ENCODE data around the gene YAP1.

YAP1 gene

DNA sequence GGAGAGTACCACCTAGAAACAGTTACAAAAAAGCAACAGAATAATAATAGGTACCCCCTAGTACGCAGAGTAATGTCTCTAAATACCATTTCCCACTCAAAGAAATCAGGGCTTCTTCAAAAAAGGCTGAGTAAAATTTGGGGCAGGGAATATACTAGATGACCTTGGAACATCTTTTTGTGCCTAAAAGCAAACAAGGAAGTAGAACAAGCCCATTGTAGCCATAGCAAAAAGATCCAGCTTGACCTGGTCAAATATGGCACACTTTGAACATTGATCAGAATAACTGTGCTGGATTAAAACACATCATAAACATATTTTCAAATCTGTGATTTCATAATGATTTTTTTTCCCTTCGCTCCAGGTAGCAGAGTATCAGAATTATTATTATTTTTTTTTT, 91.5 kb downstream of the YAP1 start (continued):
- no peak for TF ChIP-seq BCL11B (tag by site-specific recombination; IDR thresholded peaks at IDR 0.05; ENCODE audit: low read depth)
- TF ChIP-seq, protein P1, sequence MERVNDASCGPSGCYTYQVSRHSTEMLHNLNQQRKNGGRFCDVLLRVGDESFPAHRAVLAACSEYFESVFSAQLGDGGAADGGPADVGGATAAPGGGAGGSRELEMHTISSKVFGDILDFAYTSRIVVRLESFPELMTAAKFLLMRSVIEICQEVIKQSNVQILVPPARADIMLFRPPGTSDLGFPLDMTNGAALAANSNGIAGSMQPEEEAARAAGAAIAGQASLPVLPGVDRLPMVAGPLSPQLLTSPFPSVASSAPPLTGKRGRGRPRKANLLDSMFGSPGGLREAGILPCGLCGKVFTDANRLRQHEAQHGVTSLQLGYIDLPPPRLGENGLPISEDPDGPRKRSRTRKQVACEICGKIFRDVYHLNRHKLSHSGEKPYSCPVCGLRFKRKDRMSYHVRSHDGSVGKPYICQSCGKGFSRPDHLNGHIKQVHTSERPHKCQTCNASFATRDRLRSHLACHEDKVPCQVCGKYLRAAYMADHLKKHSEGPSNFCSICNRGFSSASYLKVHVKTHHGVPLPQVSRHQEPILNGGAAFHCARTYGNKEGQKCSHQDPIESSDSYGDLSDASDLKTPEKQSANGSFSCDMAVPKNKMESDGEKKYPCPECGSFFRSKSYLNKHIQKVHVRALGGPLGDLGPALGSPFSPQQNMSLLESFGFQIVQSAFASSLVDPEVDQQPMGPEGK (tag by site-specific recombination; IDR thresholded peaks at IDR 0.05), result no peak
- no peak for TF ChIP-seq ZNF146 (tag by site-specific recombination; IDR thresholded peaks at IDR 0.05)
- TF ChIP-seq HOXD13 (CRISPR knock-in tag; IDR thresholded peaks at IDR 0.05; ENCODE audit: borderline replicate concordance), result no peak
- TF ChIP-seq, protein P2, sequence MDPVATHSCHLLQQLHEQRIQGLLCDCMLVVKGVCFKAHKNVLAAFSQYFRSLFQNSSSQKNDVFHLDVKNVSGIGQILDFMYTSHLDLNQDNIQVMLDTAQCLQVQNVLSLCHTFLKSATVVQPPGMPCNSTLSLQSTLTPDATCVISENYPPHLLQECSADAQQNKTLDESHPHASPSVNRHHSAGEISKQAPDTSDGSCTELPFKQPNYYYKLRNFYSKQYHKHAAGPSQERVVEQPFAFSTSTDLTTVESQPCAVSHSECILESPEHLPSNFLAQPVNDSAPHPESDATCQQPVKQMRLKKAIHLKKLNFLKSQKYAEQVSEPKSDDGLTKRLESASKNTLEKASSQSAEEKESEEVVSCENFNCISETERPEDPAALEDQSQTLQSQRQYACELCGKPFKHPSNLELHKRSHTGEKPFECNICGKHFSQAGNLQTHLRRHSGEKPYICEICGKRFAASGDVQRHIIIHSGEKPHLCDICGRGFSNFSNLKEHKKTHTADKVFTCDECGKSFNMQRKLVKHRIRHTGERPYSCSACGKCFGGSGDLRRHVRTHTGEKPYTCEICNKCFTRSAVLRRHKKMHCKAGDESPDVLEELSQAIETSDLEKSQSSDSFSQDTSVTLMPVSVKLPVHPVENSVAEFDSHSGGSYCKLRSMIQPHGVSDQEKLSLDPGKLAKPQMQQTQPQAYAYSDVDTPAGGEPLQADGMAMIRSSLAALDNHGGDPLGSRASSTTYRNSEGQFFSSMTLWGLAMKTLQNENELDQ (tag by site-specific recombination; IDR thresholded peaks at IDR 0.05; ENCODE audit: low read depth), result no peak

DNA sequence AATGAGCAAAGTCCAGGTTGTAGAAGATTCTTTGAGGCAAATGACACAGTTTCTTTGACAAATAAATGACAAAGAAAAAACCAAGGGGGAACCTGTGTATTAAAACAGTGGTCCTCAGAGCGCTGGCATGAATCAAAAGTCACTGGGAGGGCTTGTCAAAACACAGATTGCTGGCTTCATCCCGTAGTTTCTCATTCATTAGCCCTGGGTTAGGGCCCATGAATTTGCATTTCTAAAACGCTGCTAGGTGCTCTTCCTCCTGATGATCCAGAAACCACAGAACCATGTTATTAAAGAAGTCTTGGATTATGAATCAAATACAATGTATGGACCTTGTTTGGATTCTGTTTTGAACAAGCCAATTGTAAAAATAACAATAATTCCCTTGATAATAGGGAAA, 92.7 kb downstream of the YAP1 start:
- no peaks in the 10 kb centered on the region for H3K4me1 ChIP-seq (ENCODE audit: control insufficient read depth, insufficient read depth, low read length)
- no peaks in the 10 kb centered on the region for H3K9me3 ChIP-seq (ENCODE audit: control insufficient read depth, insufficient read depth, low read depth, low read length)
- peaks cover 0 to 18% of the 10 kb centered on the region in 2 experiments; a peak in 1 of 3 replicates for H3K36me3 ChIP-seq (ENCODE audit: control insufficient read depth in 2 of 2, insufficient read depth in 1 of 2, low read length in 2 of 2)
- POLR2A ChIA-PET, result no interaction called here
- no peak overlapping the region for H3K4me3 ChIP-seq (ENCODE audit: low read depth, low read length)
- no peak for TF ChIP-seq SETDB1 (IDR thresholded peaks at IDR 0.05; ENCODE audit: insufficient read length, low read length)
- TF ChIP-seq ZNF391 (tag by site-specific recombination; IDR thresholded peaks at IDR 0.05; ENCODE audit: borderline replicate concordance, low read depth), result no peak
- no peak for TF ChIP-seq ZNF571 (tag by site-specific recombination; IDR thresholded peaks at IDR 0.05)
- no peak for TF ChIP-seq OVOL3 (tag by site-specific recombination; IDR thresholded peaks at IDR 0.05)
- TF ChIP-seq, protein P3, sequence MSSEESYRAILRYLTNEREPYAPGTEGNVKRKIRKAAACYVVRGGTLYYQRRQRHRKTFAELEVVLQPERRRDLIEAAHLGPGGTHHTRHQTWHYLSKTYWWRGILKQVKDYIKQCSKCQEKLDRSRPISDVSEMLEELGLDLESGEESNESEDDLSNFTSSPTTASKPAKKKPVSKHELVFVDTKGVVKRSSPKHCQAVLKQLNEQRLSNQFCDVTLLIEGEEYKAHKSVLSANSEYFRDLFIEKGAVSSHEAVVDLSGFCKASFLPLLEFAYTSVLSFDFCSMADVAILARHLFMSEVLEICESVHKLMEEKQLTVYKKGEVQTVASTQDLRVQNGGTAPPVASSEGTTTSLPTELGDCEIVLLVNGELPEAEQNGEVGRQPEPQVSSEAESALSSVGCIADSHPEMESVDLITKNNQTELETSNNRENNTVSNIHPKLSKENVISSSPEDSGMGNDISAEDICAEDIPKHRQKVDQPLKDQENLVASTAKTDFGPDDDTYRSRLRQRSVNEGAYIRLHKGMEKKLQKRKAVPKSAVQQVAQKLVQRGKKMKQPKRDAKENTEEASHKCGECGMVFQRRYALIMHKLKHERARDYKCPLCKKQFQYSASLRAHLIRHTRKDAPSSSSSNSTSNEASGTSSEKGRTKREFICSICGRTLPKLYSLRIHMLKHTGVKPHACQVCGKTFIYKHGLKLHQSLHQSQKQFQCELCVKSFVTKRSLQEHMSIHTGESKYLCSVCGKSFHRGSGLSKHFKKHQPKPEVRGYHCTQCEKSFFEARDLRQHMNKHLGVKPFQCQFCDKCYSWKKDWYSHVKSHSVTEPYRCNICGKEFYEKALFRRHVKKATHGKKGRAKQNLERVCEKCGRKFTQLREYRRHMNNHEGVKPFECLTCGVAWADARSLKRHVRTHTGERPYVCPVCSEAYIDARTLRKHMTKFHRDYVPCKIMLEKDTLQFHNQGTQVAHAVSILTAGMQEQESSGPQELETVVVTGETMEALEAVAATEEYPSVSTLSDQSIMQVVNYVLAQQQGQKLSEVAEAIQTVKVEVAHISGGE (tag by site-specific recombination; conservative IDR thresholded peaks at IDR 0.05; ENCODE audit: low read depth), result no peak
- TF ChIP-seq, protein P4, sequence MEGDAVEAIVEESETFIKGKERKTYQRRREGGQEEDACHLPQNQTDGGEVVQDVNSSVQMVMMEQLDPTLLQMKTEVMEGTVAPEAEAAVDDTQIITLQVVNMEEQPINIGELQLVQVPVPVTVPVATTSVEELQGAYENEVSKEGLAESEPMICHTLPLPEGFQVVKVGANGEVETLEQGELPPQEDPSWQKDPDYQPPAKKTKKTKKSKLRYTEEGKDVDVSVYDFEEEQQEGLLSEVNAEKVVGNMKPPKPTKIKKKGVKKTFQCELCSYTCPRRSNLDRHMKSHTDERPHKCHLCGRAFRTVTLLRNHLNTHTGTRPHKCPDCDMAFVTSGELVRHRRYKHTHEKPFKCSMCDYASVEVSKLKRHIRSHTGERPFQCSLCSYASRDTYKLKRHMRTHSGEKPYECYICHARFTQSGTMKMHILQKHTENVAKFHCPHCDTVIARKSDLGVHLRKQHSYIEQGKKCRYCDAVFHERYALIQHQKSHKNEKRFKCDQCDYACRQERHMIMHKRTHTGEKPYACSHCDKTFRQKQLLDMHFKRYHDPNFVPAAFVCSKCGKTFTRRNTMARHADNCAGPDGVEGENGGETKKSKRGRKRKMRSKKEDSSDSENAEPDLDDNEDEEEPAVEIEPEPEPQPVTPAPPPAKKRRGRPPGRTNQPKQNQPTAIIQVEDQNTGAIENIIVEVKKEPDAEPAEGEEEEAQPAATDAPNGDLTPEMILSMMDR (tag by site-specific recombination; IDR thresholded peaks at IDR 0.05), result no peak
- TF ChIP-seq ZNF23 (tag by site-specific recombination; IDR thresholded peaks at IDR 0.05; ENCODE audit: borderline replicate concordance), result no peak
- TF ChIP-seq, protein P5, sequence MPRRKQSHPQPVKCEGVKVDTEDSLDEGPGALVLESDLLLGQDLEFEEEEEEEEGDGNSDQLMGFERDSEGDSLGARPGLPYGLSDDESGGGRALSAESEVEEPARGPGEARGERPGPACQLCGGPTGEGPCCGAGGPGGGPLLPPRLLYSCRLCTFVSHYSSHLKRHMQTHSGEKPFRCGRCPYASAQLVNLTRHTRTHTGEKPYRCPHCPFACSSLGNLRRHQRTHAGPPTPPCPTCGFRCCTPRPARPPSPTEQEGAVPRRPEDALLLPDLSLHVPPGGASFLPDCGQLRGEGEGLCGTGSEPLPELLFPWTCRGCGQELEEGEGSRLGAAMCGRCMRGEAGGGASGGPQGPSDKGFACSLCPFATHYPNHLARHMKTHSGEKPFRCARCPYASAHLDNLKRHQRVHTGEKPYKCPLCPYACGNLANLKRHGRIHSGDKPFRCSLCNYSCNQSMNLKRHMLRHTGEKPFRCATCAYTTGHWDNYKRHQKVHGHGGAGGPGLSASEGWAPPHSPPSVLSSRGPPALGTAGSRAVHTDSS (tag by site-specific recombination; IDR thresholded peaks at IDR 0.05), result no peak
- TF ChIP-seq ZNF701 (tag by site-specific recombination; IDR thresholded peaks at IDR 0.05), result no peak
- no peak for TF ChIP-seq WT1 (tag by site-specific recombination; IDR thresholded peaks at IDR 0.05)
- TF ChIP-seq ZNF670 (tag by site-specific recombination; IDR thresholded peaks at IDR 0.05; ENCODE audit: low read depth), result no peak
- no peak for TF ChIP-seq ZNF16 (tag by site-specific recombination; IDR thresholded peaks at IDR 0.05; ENCODE audit: low read depth)
- TF ChIP-seq, protein P6, sequence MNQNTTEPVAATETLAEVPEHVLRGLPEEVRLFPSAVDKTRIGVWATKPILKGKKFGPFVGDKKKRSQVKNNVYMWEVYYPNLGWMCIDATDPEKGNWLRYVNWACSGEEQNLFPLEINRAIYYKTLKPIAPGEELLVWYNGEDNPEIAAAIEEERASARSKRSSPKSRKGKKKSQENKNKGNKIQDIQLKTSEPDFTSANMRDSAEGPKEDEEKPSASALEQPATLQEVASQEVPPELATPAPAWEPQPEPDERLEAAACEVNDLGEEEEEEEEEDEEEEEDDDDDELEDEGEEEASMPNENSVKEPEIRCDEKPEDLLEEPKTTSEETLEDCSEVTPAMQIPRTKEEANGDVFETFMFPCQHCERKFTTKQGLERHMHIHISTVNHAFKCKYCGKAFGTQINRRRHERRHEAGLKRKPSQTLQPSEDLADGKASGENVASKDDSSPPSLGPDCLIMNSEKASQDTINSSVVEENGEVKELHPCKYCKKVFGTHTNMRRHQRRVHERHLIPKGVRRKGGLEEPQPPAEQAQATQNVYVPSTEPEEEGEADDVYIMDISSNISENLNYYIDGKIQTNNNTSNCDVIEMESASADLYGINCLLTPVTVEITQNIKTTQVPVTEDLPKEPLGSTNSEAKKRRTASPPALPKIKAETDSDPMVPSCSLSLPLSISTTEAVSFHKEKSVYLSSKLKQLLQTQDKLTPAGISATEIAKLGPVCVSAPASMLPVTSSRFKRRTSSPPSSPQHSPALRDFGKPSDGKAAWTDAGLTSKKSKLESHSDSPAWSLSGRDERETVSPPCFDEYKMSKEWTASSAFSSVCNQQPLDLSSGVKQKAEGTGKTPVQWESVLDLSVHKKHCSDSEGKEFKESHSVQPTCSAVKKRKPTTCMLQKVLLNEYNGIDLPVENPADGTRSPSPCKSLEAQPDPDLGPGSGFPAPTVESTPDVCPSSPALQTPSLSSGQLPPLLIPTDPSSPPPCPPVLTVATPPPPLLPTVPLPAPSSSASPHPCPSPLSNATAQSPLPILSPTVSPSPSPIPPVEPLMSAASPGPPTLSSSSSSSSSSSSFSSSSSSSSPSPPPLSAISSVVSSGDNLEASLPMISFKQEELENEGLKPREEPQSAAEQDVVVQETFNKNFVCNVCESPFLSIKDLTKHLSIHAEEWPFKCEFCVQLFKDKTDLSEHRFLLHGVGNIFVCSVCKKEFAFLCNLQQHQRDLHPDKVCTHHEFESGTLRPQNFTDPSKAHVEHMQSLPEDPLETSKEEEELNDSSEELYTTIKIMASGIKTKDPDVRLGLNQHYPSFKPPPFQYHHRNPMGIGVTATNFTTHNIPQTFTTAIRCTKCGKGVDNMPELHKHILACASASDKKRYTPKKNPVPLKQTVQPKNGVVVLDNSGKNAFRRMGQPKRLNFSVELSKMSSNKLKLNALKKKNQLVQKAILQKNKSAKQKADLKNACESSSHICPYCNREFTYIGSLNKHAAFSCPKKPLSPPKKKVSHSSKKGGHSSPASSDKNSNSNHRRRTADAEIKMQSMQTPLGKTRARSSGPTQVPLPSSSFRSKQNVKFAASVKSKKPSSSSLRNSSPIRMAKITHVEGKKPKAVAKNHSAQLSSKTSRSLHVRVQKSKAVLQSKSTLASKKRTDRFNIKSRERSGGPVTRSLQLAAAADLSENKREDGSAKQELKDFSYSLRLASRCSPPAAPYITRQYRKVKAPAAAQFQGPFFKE (tag by site-specific recombination; IDR thresholded peaks at IDR 0.05; ENCODE audit: borderline replicate concordance), result no peak
- no peak for TF ChIP-seq ZNF350 (tag by site-specific recombination; IDR thresholded peaks at IDR 0.05)
- no peak overlapping the region for H3K27ac ChIP-seq (ENCODE audit: extremely low read depth, low read depth, low read length)
- CTCF ChIA-PET, result interaction anchor here (0.9 kb wide), 1 partner anchor 10 kb away, joined by 3 read pairs; no protein-coding TSS in a partner anchor

Measured in HEK293 (cell line).